HEK293 (cell line): ENCODE data around the gene BAG5.
A peak's percentile ranks its signal among the peaks of the same experiment; 100 is the strongest.

Experiments
- AEBP2 ChIP-seq: fragments of 450-650 bp; formaldehyde crosslinking; IDR thresholded peaks from 2 replicates; pipeline ENCODE4 v1.5.1; 2016; ENCODE audit warnings: missing biosample characterization, missing genetic modification characterization, borderline replicate concordance
- HIC1 ChIP-seq: fragments of 450-650 bp; formaldehyde crosslinking; IDR thresholded peaks from 2 replicates; pipeline ENCODE4 v1.5.1; 2016; ENCODE audit warnings: missing biosample characterization, missing genetic modification characterization
- KLF9 ChIP-seq: fragments of 450-650 bp; formaldehyde crosslinking; IDR thresholded peaks from 2 replicates; pipeline ENCODE4 v1.5.1; 2016; ENCODE audit warnings: missing biosample characterization, missing genetic modification characterization, low read depth
- MZF1 ChIP-seq: fragments of 450-650 bp; formaldehyde crosslinking; IDR thresholded peaks from 2 replicates; pipeline ENCODE4 v1.5.1; 2017; ENCODE audit warnings: missing biosample characterization, missing genetic modification characterization, borderline replicate concordance
- OSR2 ChIP-seq: fragments of 450-650 bp; formaldehyde crosslinking; IDR thresholded peaks from 2 replicates; pipeline ENCODE4 v1.5.1; 2016; ENCODE audit warnings: missing biosample characterization, missing genetic modification characterization
- ZEB2 ChIP-seq: fragments of 450-650 bp; formaldehyde crosslinking; IDR thresholded peaks from 2 replicates; pipeline ENCODE4 v1.5.1; 2016; ENCODE audit warnings: missing biosample characterization, missing genetic modification characterization
- ZNF16 ChIP-seq: fragments of 450-650 bp; formaldehyde crosslinking; IDR thresholded peaks from 2 replicates; pipeline ENCODE4 v1.5.1; 2016; ENCODE audit warnings: low read depth, missing biosample characterization, missing genetic modification characterization
- ZNF211 ChIP-seq: fragments of 450-650 bp; formaldehyde crosslinking; IDR thresholded peaks from 2 replicates; pipeline ENCODE4 v1.5.1; 2016; ENCODE audit warnings: low read depth, missing biosample characterization, missing genetic modification characterization
- ZNF292 ChIP-seq: fragments of 450-650 bp; formaldehyde crosslinking; IDR thresholded peaks from 2 replicates; pipeline ENCODE4 v1.5.1; 2016; ENCODE audit warnings: low read depth, missing biosample characterization, missing genetic modification characterization, borderline replicate concordance
- ZNF335 ChIP-seq: fragments of 450-650 bp; formaldehyde crosslinking; conservative IDR thresholded peaks from 2 replicates; pipeline ENCODE4 v1.5.1; 2016; ENCODE audit warnings: missing biosample characterization, missing genetic modification characterization
- ZNF341 ChIP-seq: fragments of 450-650 bp; formaldehyde crosslinking; IDR thresholded peaks from 2 replicates; pipeline ENCODE4; 2016; ENCODE audit warnings: low read depth, missing biosample characterization, missing genetic modification characterization
- ZNF423 ChIP-seq: fragments of 450-650 bp; formaldehyde crosslinking; IDR thresholded peaks from 2 replicates; pipeline ENCODE4 v1.5.1; 2016; ENCODE audit warnings: missing biosample characterization, missing genetic modification characterization
- ZNF433 ChIP-seq: fragments of 450-650 bp; formaldehyde crosslinking; IDR thresholded peaks from 2 replicates; pipeline ENCODE4 v1.5.1; 2016; ENCODE audit warnings: missing biosample characterization, missing genetic modification characterization, low read depth
- ZNF488 ChIP-seq: fragments of 450-650 bp; formaldehyde crosslinking; IDR thresholded peaks from 2 replicates; pipeline ENCODE4 v1.5.1; 2016; ENCODE audit warnings: missing biosample characterization, missing genetic modification characterization
- ZNF518A ChIP-seq: fragments of 450-650 bp; formaldehyde crosslinking; conservative IDR thresholded peaks from 2 replicates; pipeline ENCODE4 v1.5.1; 2016; ENCODE audit warnings: low read depth, missing biosample characterization, missing genetic modification characterization
- ZNF555 ChIP-seq: fragments of 450-650 bp; formaldehyde crosslinking; conservative IDR thresholded peaks from 2 replicates; pipeline ENCODE4 v1.5.1; 2017; ENCODE audit warnings: missing biosample characterization, mild to moderate bottlenecking, missing genetic modification characterization, inconsistent platforms
- ZNF610 ChIP-seq: fragments of 450-650 bp; formaldehyde crosslinking; IDR thresholded peaks from 2 replicates; pipeline ENCODE4 v1.5.1; 2016; ENCODE audit warnings: missing biosample characterization, missing genetic modification characterization, borderline replicate concordance
- ZNF621 ChIP-seq: fragments of 450-650 bp; formaldehyde crosslinking; IDR thresholded peaks from 2 replicates; pipeline ENCODE4 v1.5.1; 2017; ENCODE audit warnings: missing biosample characterization, missing genetic modification characterization
- ZNF776 ChIP-seq: fragments of 450-650 bp; formaldehyde crosslinking; IDR thresholded peaks from 2 replicates; pipeline ENCODE4 v1.5.0; 2017; ENCODE audit warnings: missing biosample characterization, missing genetic modification characterization, borderline replicate concordance
- ZNF785 ChIP-seq: fragments of 450-650 bp; formaldehyde crosslinking; IDR thresholded peaks from 2 replicates; pipeline ENCODE4 v1.5.1; 2016; ENCODE audit warnings: missing biosample characterization, missing genetic modification characterization
- ZNF837 ChIP-seq: fragments of 450-650 bp; formaldehyde crosslinking; IDR thresholded peaks from 2 replicates; pipeline ENCODE4 v1.5.1; 2016; ENCODE audit warnings: missing biosample characterization, missing genetic modification characterization
- ZSCAN30 ChIP-seq: fragments of 450-650 bp; IDR thresholded peaks from 2 replicates; pipeline ENCODE4 v1.5.1; 2018; ENCODE audit warnings: missing biosample characterization, mild to moderate bottlenecking, missing genetic modification characterization, moderate library complexity
- ZXDB ChIP-seq: fragments of 450-650 bp; formaldehyde crosslinking; IDR thresholded peaks from 2 replicates; pipeline ENCODE4 v1.5.1; 2016; ENCODE audit warnings: missing biosample characterization, missing genetic modification characterization
- TF ChIP-seq, protein P1 (sequence below): fragments of 450-650 bp; formaldehyde crosslinking; IDR thresholded peaks from 2 replicates; pipeline ENCODE4 v1.5.1; 2017; ENCODE audit warnings: missing biosample characterization, mild to moderate bottlenecking, missing genetic modification characterization, moderate library complexity
- TF ChIP-seq, protein P2 (sequence below): fragments of 450-650 bp; formaldehyde crosslinking; IDR thresholded peaks from 2 replicates; pipeline ENCODE4 v1.5.1; 2017; ENCODE audit warnings: missing biosample characterization, missing genetic modification characterization

BAG5 gene

GRCh38 chr14:103558071-103558882, 4.2 kb downstream of the BAG5 start (continued):
- TF ChIP-seq ZNF518A (tag by site-specific recombination) (no peak), ZNF423 (tag by site-specific recombination) (no peak), AEBP2 (tag by site-specific recombination) (no peak), ZNF292 (no peak), ZNF335 (tag by site-specific recombination) (peak; percentile 96), ZEB2 (tag by site-specific recombination) (peak; percentile 88), ZNF785 (tag by site-specific recombination) (no peak), ZNF433 (tag by site-specific recombination) (no peak), ZNF341 (tag by site-specific recombination) (no peak), ZXDB (tag by site-specific recombination) (peak; percentile 82), ZNF610 (tag by site-specific recombination) (peak; percentile 18; the same call in 1 of the 2 replicates), MZF1 (tag by site-specific recombination) (no peak; the same call in 1 of the 2 replicates), ZNF16 (no peak), OSR2 (tag by site-specific recombination) (peak; percentile 93), ZNF488 (no peak), KLF9 (tag by site-specific recombination) (peak; percentile 60; the same call in 1 of the 2 replicates), ZNF621 (no peak), ZNF211 (tag by site-specific recombination) (no peak), ZNF837 (tag by site-specific recombination) (no peak), ZSCAN30 (tag by site-specific recombination) (peak; percentile 57; the same call in 1 of the 2 replicates), ZNF776 (tag by site-specific recombination) (no peak), ZNF555 (no peak), HIC1 (0 out of 2 replicates have a peak, but pooled peaks have one; percentile 28)
- TF ChIP-seq, protein P1, sequence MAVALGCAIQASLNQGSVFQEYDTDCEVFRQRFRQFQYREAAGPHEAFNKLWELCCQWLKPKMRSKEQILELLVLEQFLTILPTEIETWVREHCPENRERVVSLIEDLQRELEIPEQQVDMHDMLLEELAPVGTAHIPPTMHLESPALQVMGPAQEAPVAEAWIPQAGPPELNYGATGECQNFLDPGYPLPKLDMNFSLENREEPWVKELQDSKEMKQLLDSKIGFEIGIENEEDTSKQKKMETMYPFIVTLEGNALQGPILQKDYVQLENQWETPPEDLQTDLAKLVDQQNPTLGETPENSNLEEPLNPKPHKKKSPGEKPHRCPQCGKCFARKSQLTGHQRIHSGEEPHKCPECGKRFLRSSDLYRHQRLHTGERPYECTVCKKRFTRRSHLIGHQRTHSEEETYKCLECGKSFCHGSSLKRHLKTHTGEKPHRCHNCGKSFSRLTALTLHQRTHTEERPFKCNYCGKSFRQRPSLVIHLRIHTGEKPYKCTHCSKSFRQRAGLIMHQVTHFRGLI: peak; percentile 44; the same call in 1 of the 2 replicates
- TF ChIP-seq, protein P2, sequence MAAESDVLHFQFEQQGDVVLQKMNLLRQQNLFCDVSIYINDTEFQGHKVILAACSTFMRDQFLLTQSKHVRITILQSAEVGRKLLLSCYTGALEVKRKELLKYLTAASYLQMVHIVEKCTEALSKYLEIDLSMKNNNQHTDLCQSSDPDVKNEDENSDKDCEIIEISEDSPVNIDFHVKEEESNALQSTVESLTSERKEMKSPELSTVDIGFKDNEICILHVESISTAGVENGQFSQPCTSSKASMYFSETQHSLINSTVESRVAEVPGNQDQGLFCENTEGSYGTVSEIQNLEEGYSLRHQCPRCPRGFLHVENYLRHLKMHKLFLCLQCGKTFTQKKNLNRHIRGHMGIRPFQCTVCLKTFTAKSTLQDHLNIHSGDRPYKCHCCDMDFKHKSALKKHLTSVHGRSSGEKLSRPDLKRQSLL: no peak
